ENCODE measurements around the gene NIM1K. TPM values are rescaled to one million over a fixed set of nuclear protein-coding genes. Genes with fewer than 3 reads are reported as not detected.
"Not testable (repeated sequence)": the region's sequence is repeated elsewhere in the genome, so short reads cannot be mapped to it uniquely, and the experiment has no call there.

Gene NIM1K
- polyA plus RNA-seq, result under 1 TPM in 1 of 3 donors, not detected in 2; 0.25 TPM

DNA sequence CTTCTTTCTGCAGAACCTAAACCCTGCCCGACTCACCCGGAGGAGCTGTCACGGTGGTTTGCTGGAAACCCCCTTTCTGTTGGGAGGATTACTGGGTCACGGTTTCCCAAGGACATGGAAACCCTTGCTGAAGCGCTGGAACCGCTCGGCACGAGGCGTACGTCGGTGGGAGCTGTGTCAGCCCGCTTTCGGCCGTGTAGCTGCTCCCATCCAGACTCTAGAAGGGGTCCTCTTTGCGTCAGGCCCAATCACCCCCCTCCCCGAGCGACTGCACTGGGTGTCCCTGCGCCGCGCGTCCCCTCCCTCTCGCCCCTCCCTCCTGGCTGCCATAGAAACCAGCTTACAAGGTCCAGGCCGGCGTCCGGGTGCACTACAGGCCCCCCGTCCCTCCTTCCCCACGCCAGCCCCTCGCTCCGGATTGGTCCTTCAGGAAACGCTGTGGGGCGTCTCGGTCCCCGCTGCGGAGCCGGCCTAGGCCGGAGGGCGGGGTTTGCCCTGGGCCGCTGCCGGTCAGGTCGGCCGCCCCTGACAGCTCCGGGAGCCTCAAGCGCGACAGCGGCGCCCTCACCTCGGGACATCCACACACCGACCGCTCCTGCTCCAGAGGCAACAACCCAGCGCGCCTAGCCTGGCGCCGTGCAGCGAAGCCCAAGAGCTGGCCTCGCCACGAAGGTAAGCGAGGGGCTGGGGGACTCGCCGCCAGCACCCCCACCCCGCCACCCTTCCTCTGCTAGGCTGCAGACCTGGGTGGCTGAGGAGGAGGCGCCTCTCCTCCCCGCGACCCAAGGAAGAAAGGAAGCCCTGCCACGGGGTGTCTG lies at the start of gene NIM1K:
Gene NIM1K (plus strand): TSS at position 486 of the 818 bp plus-strand sequence. CDS start 53,551 bp downstream, outside the sequence.
- peaks cover 0 to 8% (median 8%) of the 10 kb centered on the region in 3 donors for H3K36me3 Mint-ChIP-seq
- peak; percentile 41 to 51 (median 45) for DNase-seq
- peak within 1 kb of the TSS in 3 of 6 donors; percentile 26 to 69 (median 50) for H3K27ac Mint-ChIP-seq
- peak within 1 kb of the TSS; percentile 84 to 92 (median 87) for H3K4me3 Mint-ChIP-seq
- H3K27me3 Mint-ChIP-seq (ENCODE audit: low read depth in 3 of 3), result peaks cover 2 to 10% (median 7%) of the 10 kb centered on the region in 3 donors
- H3K9me3 Mint-ChIP-seq, result no peaks in the 10 kb centered on the region
- peaks cover 22 to 31% of the 10 kb centered on the region in 2 donors for H3K4me1 Mint-ChIP-seq

DNA sequence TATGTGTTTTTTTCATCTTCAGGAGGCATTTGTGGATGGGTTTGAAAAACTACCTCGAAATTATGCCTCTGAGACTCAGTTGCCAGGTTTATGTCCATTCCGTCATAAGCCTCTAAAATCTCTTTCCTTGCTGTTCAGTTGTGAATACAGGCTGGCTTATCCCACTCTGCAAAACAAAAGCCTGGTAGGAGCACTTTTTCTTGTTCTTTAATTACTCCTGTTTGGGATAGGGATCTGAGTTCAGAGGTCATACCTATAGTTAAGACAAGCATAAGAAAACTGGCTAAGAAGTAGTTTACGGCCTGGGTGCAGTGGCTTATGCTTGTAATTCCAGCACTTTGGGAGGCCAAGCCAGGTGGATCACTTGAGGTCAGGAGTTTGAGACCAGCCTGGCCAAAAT lies 47.0 kb upstream of the NIM1K start:
- no peak for DNase-seq
- Mint-ChIP-seq H3K27ac (no peak overlapping the region), H3K4me1 (peaks cover 22 to 34% of the 10 kb centered on the region in 2 donors), H3K9me3 (no peaks in the 10 kb centered on the region), H3K36me3 (peaks cover 0 to 12% (median 0%) of the 10 kb centered on the region in 3 donors), H3K27me3 (ENCODE audit: low read depth in 3 of 3) (peaks cover 0 to 2% (median 0%) of the 10 kb centered on the region in 3 donors), H3K4me3 (no peak overlapping the region)

- no peak overlapping the region for H3K4me3 Mint-ChIP-seq
- no peak for DNase-seq
- no peak overlapping the region for H3K27ac Mint-ChIP-seq
- H3K36me3 Mint-ChIP-seq, result peaks cover 0 to 7% (median 0%) of the 10 kb centered on the region in 3 donors
- peaks cover 18 to 29% of the 10 kb centered on the region in 2 donors for H3K4me1 Mint-ChIP-seq
- no peaks in the 10 kb centered on the region for H3K27me3 Mint-ChIP-seq (ENCODE audit: low read depth in 3 of 3)
- H3K9me3 Mint-ChIP-seq, result no peaks in the 10 kb centered on the region
These were observed 45.1 kb upstream of the NIM1K start for GRCh38 chr5:43146958-43147357.

DNA sequence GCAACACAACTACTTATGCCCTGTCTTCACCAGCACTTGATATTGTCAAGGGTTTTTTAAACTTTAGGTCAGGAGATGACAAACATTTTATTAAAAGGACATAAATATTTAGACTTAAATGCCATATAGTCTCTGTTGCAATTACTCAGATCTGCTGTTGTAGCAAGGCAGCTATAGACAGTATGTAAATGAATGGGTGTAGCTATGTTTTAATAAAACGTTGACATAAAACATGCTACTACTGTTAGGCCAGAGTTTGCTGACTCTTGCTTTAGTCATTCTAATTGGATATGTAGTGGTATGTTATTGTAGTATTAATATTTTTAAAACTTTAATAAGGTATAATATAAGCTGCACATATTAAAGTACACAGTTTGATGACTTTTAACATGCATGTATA lies 43.6 kb upstream of the NIM1K start:
- no peaks in the 10 kb centered on the region for H3K9me3 Mint-ChIP-seq
- no peak overlapping the region for H3K27ac Mint-ChIP-seq
- H3K36me3 Mint-ChIP-seq, result peaks cover 0 to 7% (median 4%) of the 10 kb centered on the region in 3 donors
- H3K4me1 Mint-ChIP-seq, result peaks cover 19 to 37% of the 10 kb centered on the region in 2 donors
- no peak overlapping the region for H3K4me3 Mint-ChIP-seq
- no peak for DNase-seq
- H3K27me3 Mint-ChIP-seq (ENCODE audit: low read depth in 3 of 3), result no peaks in the 10 kb centered on the region

DNA sequence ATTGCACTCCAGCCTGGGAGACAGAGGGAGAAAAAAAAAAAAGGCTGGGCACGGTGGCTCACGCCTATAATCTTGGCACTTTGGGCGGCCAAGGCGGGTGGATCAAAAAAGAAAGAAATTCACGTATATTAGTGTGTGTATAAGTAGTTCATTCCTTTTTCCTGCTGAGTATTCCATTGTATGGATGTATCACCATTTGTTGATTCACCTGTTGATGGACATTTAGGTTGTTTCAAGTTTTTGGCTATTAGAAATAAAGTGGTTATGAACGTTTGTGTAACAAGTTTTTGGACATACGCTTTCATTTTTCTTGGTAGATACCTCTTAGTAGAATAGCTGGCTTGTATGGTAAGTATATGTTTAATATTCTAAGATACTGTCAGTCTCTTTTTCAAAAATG lies 42.8 kb upstream of the NIM1K start:
- Mint-ChIP-seq H3K36me3 (peaks cover 0 to 7% (median 4%) of the 10 kb centered on the region in 3 donors), H3K4me1 (peaks cover 19 to 40% of the 10 kb centered on the region in 2 donors), H3K27me3 (ENCODE audit: low read depth in 3 of 3) (no peaks in the 10 kb centered on the region)

GRCh38 chr5:43150075-43150474 lies 42.0 kb upstream of the NIM1K start:
- peaks cover 21 to 32% of the 10 kb centered on the region in 2 donors for H3K4me1 Mint-ChIP-seq
- H3K27me3 Mint-ChIP-seq (ENCODE audit: low read depth in 3 of 3), result no peaks in the 10 kb centered on the region
- no peaks in the 10 kb centered on the region for H3K9me3 Mint-ChIP-seq
- H3K36me3 Mint-ChIP-seq, result peaks cover 0 to 4% (median 0%) of the 10 kb centered on the region in 3 donors
- no peak overlapping the region for H3K4me3 Mint-ChIP-seq
- no peak for DNase-seq
- H3K27ac Mint-ChIP-seq, result peak overlapping the region in 1 of 6 donors; percentile 15

More for the DNA sequence above, 42.8 kb upstream of the NIM1K start:
- H3K27ac Mint-ChIP-seq, result peak overlapping the region in 1 of 6 donors; percentile 15
- no peak for DNase-seq
- H3K4me3 Mint-ChIP-seq, result no peak overlapping the region
- H3K9me3 Mint-ChIP-seq, result no peaks in the 10 kb centered on the region

DNA sequence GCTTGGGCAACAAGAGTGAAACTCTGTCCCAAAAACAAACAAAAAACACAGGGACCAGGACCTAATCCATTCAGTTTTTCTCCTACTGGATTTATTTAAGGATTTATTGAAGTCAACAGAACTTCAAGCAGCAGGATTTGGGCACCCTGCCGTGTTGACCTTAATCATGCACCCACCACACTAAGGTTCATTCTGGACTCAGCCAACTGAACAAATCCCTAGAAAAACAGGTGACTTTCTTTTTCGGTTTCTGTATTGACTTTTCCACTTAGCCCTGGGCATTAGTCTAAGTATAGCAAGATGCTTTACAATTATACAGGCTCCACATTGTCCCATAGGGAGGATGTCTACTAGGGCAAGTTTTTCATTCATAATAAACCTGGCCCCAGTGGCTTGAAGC lies 41.3 kb upstream of the NIM1K start:
- no peak for DNase-seq
- Mint-ChIP-seq H3K36me3 (peaks cover 0 to 4% (median 0%) of the 10 kb centered on the region in 3 donors), H3K9me3 (no peaks in the 10 kb centered on the region), H3K4me3 (no peak overlapping the region), H3K27ac (no peak overlapping the region), H3K27me3 (ENCODE audit: low read depth in 3 of 3) (no peaks in the 10 kb centered on the region), H3K4me1 (peaks cover 24 to 39% of the 10 kb centered on the region in 2 donors)

GRCh38 chr5:43152946-43153345 lies 39.1 kb upstream of the NIM1K start:
- Mint-ChIP-seq H3K27ac (no peak overlapping the region), H3K9me3 (no peaks in the 10 kb centered on the region)

DNA sequence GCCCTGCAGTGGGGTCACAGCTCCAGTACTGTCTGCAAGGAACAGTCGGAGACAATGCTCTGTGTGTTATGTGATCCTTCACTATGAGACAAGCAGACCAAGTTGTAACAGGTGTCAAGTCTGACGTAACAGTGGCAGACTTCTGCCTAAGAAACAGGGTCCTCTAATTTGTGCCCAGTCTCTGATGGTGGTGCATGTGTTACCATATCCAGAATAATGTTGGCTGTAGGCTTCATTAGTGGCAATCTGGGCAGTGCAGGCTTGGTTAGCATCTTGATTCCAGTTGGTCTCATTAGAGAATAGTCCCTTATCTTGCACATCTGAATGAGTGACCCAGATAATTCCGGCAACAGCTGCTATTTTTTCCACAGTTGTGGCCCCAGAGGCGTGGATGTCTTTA lies 37.6 kb upstream of the NIM1K start:
- peaks cover 24 to 43% of the 10 kb centered on the region in 2 donors for H3K4me1 Mint-ChIP-seq
- H3K4me3 Mint-ChIP-seq, result no peak overlapping the region
- peaks cover 0 to 6% (median 4%) of the 10 kb centered on the region in 3 donors for H3K36me3 Mint-ChIP-seq

More at GRCh38 chr5:43152946-43153345, 39.1 kb upstream of the NIM1K start:
- no peaks in the 10 kb centered on the region for H3K27me3 Mint-ChIP-seq (ENCODE audit: low read depth in 3 of 3)
- H3K4me1 Mint-ChIP-seq, result peaks cover 26 to 50% of the 10 kb centered on the region in 2 donors
- peaks cover 0 to 6% (median 4%) of the 10 kb centered on the region in 3 donors for H3K36me3 Mint-ChIP-seq
- H3K4me3 Mint-ChIP-seq, result no peak overlapping the region
- DNase-seq, result no peak

DNA sequence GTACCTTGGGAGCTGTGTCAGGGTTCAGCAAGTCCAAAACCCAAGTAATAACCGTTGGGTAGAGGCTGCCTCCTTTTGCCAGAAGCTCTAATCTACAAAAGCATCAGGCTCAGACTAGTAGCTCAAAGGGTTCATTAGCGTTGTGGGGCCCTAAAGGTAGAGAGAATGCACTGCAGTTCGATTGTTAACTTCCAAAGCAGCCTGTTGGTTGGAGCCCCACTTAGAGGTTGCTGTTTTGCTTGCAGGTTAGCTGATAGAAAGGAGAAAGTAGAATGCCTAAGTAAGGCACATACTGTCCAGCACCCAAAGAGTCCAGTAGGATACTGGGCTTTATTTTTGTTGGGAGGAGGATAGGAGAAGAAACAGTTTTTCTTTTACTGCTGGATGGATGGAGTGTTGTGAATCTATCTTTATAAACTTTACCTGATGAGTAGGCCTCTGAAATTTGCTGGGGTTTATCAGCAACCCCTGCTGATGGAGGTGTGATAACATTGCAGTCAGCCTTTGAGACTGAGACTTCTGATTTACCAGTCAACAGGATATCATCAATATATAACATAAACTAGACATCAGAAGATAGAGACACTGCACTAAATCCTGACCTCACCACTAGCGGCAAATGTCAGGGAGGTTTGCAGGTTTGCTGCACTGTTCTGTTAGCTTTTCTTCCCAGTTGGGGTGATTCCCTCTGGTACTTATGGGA lies 36.5 kb upstream of the NIM1K start:
- H3K9me3 Mint-ChIP-seq, result no peaks in the 10 kb centered on the region
- no peaks in the 10 kb centered on the region for H3K27me3 Mint-ChIP-seq (ENCODE audit: low read depth in 3 of 3)
- no peak for DNase-seq
- H3K36me3 Mint-ChIP-seq, result peaks cover 0 to 6% (median 4%) of the 10 kb centered on the region in 3 donors
- H3K27ac Mint-ChIP-seq, result peak overlapping the region in 2 of 6 donors; percentile 6 to 16
- H3K4me3 Mint-ChIP-seq, result no peak overlapping the region
- peaks cover 20 to 37% of the 10 kb centered on the region in 2 donors for H3K4me1 Mint-ChIP-seq

More for the DNA sequence above, 37.6 kb upstream of the NIM1K start:
- no peaks in the 10 kb centered on the region for H3K9me3 Mint-ChIP-seq
- peak overlapping the region in 1 of 6 donors; percentile 11 for H3K27ac Mint-ChIP-seq
- no peak for DNase-seq
- no peaks in the 10 kb centered on the region for H3K27me3 Mint-ChIP-seq (ENCODE audit: low read depth in 3 of 3)

DNA sequence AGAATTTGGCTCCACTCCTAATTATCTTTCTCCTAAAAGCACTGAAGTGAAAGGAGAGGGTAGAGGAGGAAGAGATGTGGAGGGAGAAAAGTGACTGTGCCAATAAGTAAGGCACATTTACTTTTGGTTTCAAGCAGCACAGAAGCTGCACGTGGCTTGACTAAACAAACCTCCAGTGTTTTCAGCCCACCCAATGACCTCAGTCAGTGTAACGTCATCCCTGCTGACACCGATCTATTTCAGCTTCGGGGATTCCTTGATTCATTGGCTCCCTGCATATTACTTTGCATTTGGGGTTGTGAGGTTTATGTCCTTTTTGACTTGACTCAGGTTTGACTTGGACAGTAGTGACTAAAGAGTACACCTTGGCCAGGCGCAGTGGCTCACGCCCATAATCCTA lies 35.6 kb upstream of the NIM1K start:
- H3K36me3 Mint-ChIP-seq, result peaks cover 6 to 12% (median 10%) of the 10 kb centered on the region in 3 donors
- H3K9me3 Mint-ChIP-seq, result no peaks in the 10 kb centered on the region
- no peak for DNase-seq
- H3K4me1 Mint-ChIP-seq, result peaks cover 24 to 45% of the 10 kb centered on the region in 2 donors
- no peaks in the 10 kb centered on the region for H3K27me3 Mint-ChIP-seq (ENCODE audit: low read depth in 3 of 3)
- no peak overlapping the region for H3K4me3 Mint-ChIP-seq
- peak overlapping the region in 2 of 6 donors; percentile 16 to 64 for H3K27ac Mint-ChIP-seq

GRCh38 chr5:43157068-43157467 lies 35.0 kb upstream of the NIM1K start:
- DNase-seq, result no peak
- H3K4me1 Mint-ChIP-seq, result peaks cover 26 to 48% of the 10 kb centered on the region in 2 donors
- peaks cover 9 to 14% (median 12%) of the 10 kb centered on the region in 3 donors for H3K36me3 Mint-ChIP-seq
- H3K27me3 Mint-ChIP-seq (ENCODE audit: low read depth in 3 of 3), result no peaks in the 10 kb centered on the region
- no peak overlapping the region for H3K4me3 Mint-ChIP-seq
- H3K27ac Mint-ChIP-seq, result peak overlapping the region in 2 of 6 donors; percentile 16 to 35
- no peaks in the 10 kb centered on the region for H3K9me3 Mint-ChIP-seq

DNA sequence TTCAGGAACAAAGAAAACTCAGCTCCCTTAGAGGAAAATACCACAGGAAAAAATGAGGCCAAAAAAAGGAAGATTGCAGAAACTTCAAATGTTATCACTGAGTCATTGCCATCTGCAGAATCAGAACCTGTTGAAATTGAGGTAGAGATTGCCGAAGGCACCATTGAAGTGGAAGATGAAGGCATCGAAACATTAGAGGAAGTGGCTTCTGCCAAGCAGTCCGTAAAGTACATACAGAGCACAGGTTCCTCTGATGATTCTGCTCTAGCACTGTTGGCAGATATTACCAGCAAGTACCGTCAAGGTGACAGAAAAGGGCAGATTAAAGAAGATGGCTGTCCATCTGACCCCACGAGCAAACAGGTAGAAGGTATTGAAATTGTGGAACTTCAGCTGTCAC lies 30.8 kb upstream of the NIM1K start:
- DNase-seq, result no peak
- Mint-ChIP-seq H3K4me1 (peaks cover 8 to 47% of the 10 kb centered on the region in 2 donors), H3K27ac (peak overlapping the region in 5 of 6 donors; percentile 10 to 77 (median 57)), H3K4me3 (no peak overlapping the region), H3K27me3 (ENCODE audit: low read depth in 3 of 3) (no peaks in the 10 kb centered on the region), H3K9me3 (no peaks in the 10 kb centered on the region), H3K36me3 (peaks cover 20 to 37% (median 20%) of the 10 kb centered on the region in 3 donors)

DNA sequence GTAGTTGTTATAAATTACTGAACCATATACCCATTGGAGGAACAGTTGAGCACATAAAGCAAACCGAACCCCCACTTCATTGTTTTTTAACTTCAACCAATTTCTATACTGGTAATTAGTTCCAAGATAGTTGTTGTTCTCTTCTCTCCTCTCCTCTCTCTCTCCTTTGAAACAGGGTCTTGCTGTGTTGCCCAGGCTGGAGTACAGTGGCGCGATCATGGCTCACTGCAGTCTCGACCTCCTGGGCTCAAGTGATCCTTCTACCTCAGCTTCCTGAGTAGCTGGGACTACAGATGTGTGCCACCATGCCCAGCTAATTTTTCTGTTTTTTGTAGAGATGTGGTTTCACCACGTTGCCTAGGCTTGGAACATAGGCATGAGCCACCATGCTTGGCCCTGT lies 27.2 kb upstream of the NIM1K start:
- peaks cover 20 to 35% (median 20%) of the 10 kb centered on the region in 3 donors for H3K36me3 Mint-ChIP-seq
- H3K27ac Mint-ChIP-seq, result peak overlapping the region in 1 of 6 donors; percentile 9
- H3K27me3 Mint-ChIP-seq (ENCODE audit: low read depth in 3 of 3); DNase-seq; H3K9me3 Mint-ChIP-seq; H3K4me3 Mint-ChIP-seq: not testable (repeated sequence)
- peaks cover 9 to 40% of the 10 kb centered on the region in 2 donors for H3K4me1 Mint-ChIP-seq
